Ishikawa (cell line): ENCODE data around the gene PER1.

Experiments
- CEBPB ChIP-seq: IDR thresholded peaks from 2 replicates; pipeline ENCODE4 v1.6.1; 2012
- EP300 ChIP-seq: IDR thresholded peaks from 2 replicates; pipeline ENCODE4 v1.6.1; 2012; ENCODE audit warnings: borderline replicate concordance
- RAD21 ChIP-seq: IDR thresholded peaks from 2 replicates; pipeline ENCODE4 v1.6.1; 2012; ENCODE audit warnings: low read depth
- TAF1 ChIP-seq: IDR thresholded peaks from 2 replicates; pipeline ENCODE4 v1.6.1; 2012; ENCODE audit warnings: low read depth, mild to moderate bottlenecking
- ZBTB7A ChIP-seq: IDR thresholded peaks from 2 replicates; pipeline ENCODE4 v1.6.1; 2012; ENCODE audit warnings: low read depth
- TF ChIP-seq, protein P1 (sequence below): IDR thresholded peaks from 2 replicates; pipeline ENCODE4 v1.6.1; 2012; ENCODE audit warnings: low read depth, mild to moderate bottlenecking

DNA sequence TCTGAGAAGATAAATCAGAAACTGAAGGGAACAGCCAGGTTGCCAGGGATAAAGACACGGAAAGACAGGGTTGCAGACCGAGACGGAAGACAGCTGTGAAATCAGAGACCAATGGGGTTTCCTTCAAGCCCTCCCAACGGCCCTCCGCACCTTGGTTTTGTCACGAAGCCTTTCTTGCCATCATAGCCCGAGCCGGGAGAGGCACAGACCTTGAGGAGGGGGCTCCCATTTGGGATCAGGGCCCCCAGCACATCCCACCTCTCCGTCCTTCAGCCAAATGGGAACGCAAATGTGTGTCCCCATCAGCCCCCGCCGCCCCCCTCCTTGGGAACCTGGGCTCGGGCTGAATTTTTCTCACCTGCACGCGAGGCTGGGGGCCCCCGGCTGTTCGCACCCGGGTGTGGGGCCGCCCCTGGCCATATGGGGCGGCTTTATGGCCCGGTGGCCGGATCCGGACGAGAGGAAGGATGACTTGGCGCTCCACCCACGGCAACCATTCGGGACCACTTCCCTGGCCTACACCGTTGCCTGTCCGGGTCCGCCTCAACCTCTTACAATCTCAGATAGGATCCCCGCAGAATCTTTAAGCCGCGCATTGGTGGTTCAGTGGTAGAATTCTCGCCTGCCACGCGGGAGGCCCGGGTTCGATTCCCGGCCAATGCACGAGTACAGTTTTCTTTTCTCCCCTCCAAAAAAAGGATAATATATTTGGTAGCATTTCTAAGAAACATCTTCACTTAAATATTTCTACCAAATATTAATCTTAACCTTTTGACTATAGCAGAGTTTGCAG lies 26.9 kb downstream of the PER1 start:
- TF ChIP-seq EP300 (no peak), CEBPB (0 out of 2 replicates have a peak, but pooled peaks have one; percentile 30), TAF1 (no peak), ZBTB7A (no peak), RAD21 (no peak)
- TF ChIP-seq, protein P1, sequence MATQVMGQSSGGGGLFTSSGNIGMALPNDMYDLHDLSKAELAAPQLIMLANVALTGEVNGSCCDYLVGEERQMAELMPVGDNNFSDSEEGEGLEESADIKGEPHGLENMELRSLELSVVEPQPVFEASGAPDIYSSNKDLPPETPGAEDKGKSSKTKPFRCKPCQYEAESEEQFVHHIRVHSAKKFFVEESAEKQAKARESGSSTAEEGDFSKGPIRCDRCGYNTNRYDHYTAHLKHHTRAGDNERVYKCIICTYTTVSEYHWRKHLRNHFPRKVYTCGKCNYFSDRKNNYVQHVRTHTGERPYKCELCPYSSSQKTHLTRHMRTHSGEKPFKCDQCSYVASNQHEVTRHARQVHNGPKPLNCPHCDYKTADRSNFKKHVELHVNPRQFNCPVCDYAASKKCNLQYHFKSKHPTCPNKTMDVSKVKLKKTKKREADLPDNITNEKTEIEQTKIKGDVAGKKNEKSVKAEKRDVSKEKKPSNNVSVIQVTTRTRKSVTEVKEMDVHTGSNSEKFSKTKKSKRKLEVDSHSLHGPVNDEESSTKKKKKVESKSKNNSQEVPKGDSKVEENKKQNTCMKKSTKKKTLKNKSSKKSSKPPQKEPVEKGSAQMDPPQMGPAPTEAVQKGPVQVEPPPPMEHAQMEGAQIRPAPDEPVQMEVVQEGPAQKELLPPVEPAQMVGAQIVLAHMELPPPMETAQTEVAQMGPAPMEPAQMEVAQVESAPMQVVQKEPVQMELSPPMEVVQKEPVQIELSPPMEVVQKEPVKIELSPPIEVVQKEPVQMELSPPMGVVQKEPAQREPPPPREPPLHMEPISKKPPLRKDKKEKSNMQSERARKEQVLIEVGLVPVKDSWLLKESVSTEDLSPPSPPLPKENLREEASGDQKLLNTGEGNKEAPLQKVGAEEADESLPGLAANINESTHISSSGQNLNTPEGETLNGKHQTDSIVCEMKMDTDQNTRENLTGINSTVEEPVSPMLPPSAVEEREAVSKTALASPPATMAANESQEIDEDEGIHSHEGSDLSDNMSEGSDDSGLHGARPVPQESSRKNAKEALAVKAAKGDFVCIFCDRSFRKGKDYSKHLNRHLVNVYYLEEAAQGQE, result no peak
